Activated B cell treated with CpG ODN at 0.5 μM for 24 hours (primary cell): Measurements from ENCODE around the gene NOP9. TPM values are rescaled to one million over a fixed set of nuclear protein-coding genes. Genes with fewer than 3 reads are reported as not detected.
A peak's percentile ranks its signal among the peaks of the same experiment; 100 is the strongest.

ENCODE experiments used
- ATAC-seq: fragments of 200-7000 bp; cut with Tn5 transposase; one replicate; pipeline ENCODE4 v1.10.0; 2021; ENCODE audit warnings: low read depth, mild to moderate bottlenecking, moderate library complexity
- CTCF ChIA-PET: fragments of 350-600 bp; sonication (Branson Sonifier 250); formaldehyde crosslinking; loops from one replicate; lab custom pipeline; 2021; ENCODE audit warnings: antibody characterized with exemption; lab: Charles Lee
- POLR2A ChIA-PET: fragments of 350-600 bp; sonication (Branson Sonifier 250); formaldehyde crosslinking; loops from one replicate; lab custom pipeline; 2021; ENCODE audit warnings: antibody characterized with exemption; lab: Charles Lee
- DNase-seq: peaks from one replicate; pipeline ENCODE4 v3.0.0; 2022
- H3K27ac Mint-ChIP-seq: one replicate; pipeline ENCODE4 v1.8.0; 2020; ENCODE audit warnings: mixed read lengths
- H3K27me3 Mint-ChIP-seq: one replicate; pipeline ENCODE4 v1.8.0; 2021; ENCODE audit warnings: mixed read lengths
- H3K36me3 Mint-ChIP-seq: one replicate; pipeline ENCODE4 v1.8.0; 2021; ENCODE audit warnings: low read depth, mixed read lengths
- H3K4me1 Mint-ChIP-seq: one replicate; pipeline ENCODE4 v1.8.0; 2021; ENCODE audit warnings: mixed read lengths
- H3K4me3 Mint-ChIP-seq: one replicate; pipeline ENCODE4 v1.8.0; 2020; ENCODE audit warnings: mild to moderate bottlenecking, mixed read lengths
- H3K9me3 Mint-ChIP-seq: one replicate; pipeline ENCODE4 v1.8.0; 2020; ENCODE audit warnings: mixed read lengths
- CTCF ChIP-seq: fragments of 200-600 bp; IDR thresholded peaks from one replicate; pipeline ENCODE4 v1.8.0; 2022; ENCODE audit warnings: antibody characterized with exemption, mild to moderate bottlenecking
- intact Hi-C: fragments of 100-400 bp; cut with micrococcal nuclease; formaldehyde crosslinking; loops from one replicate; pipeline ENCODE4 v1.15.1; 2024
- total RNA-seq: library from RNA; stranded (reverse); gene quantifications from 2 replicates; pipeline ENCODE4 v1.2.3, GENCODE V29; 2022

NOP9 gene
- total RNA-seq, 1 donor from 2014 or later, result 36.4 TPM

GRCh38 chr14:24281636-24282035 is 18.0 kb upstream of the NOP9 start:
- no peak for DNase-seq
- intact Hi-C loops, result no loop called here

GRCh38 chr14:24282736-24283135 is 16.9 kb upstream of the NOP9 start:
- H3K27ac Mint-ChIP-seq, result no peak overlapping the region
- CTCF ChIA-PET, result interaction anchor here (0.8 to 5.4 kb wide), 5 partner anchors 11 to 27 kb away, joined by 3 to 31 read pairs (median 3); partner anchors contain the start of genes CIDEB, LTB4R, LTB4R2 and RABGGTA
- POLR2A ChIA-PET, result interaction anchor here (0.7 to 3.9 kb wide), 5 partner anchors 12 to 148 kb away, joined by 3 to 53 read pairs (median 8); partner anchors contain the start of genes KHNYN, RABGGTA and TINF2
- ATAC-seq (no peak), DNase-seq (no peak)
- no peak overlapping the region for H3K4me3 Mint-ChIP-seq
- no peaks in the 10 kb centered on the region for H3K36me3 Mint-ChIP-seq
- H3K27me3 Mint-ChIP-seq, result no peaks in the 10 kb centered on the region
- intact Hi-C loops, result no loop called here
- peaks cover 52% of the 10 kb centered on the region for H3K4me1 Mint-ChIP-seq
- H3K9me3 Mint-ChIP-seq, result no peaks in the 10 kb centered on the region
- no peak for TF ChIP-seq CTCF

More at GRCh38 chr14:24281636-24282035, 18.0 kb upstream of the NOP9 start:
- Mint-ChIP-seq H3K27me3 (no peaks in the 10 kb centered on the region), H3K27ac (peak overlapping the region; percentile 78), H3K4me3 (peak overlapping the region; percentile 28), H3K36me3 (no peaks in the 10 kb centered on the region), H3K4me1 (peaks cover 60% of the 10 kb centered on the region), H3K9me3 (no peaks in the 10 kb centered on the region)
- TF ChIP-seq CTCF, result no peak
- ChIA-PET CTCF (interaction anchor here (1.4 to 5.4 kb wide), 4 partner anchors 10 to 52 kb away, joined by 3 to 31 read pairs (median 5); partner anchors contain the start of genes CIDEB, LTB4R, LTB4R2 and RABGGTA), POLR2A (interaction anchor here (0.7 to 5.0 kb wide), 6 partner anchors 9 to 149 kb away, joined by 3 to 80 read pairs (median 30); partner anchors contain the start of genes KHNYN, MDP1, RABGGTA and TINF2)
- no peak for ATAC-seq

- intact Hi-C loops, result no loop called here
Measured at GRCh38 chr14:24283796-24284460, 15.7 kb upstream of the NOP9 start.

GRCh38 chr14:24284501-24285035 is 15.1 kb upstream of the NOP9 start:
- Mint-ChIP-seq H3K9me3 (no peaks in the 10 kb centered on the region), H3K4me1 (peaks cover 43% of the 10 kb centered on the region), H3K27me3 (no peaks in the 10 kb centered on the region), H3K27ac (no peak overlapping the region), H3K4me3 (no peak overlapping the region), H3K36me3 (peaks cover 6% of the 10 kb centered on the region)
- CTCF ChIA-PET, result no interaction called here
- no peak for TF ChIP-seq CTCF
- ATAC-seq (no peak), DNase-seq (no peak)
- POLR2A ChIA-PET, result interaction anchor here (2.3 kb wide), 1 partner anchor 42 kb away, joined by 8 read pairs; the partner anchor contains the start of gene TINF2
- intact Hi-C loops, result no loop called here

More at GRCh38 chr14:24283796-24284460, 15.7 kb upstream of the NOP9 start:
- Mint-ChIP-seq H3K27ac (no peak overlapping the region), H3K4me1 (peaks cover 44% of the 10 kb centered on the region), H3K9me3 (no peaks in the 10 kb centered on the region), H3K4me3 (no peak overlapping the region), H3K36me3 (peaks cover 2% of the 10 kb centered on the region), H3K27me3 (no peaks in the 10 kb centered on the region)
- no peak for DNase-seq
- POLR2A ChIA-PET, result interaction anchor here (2.3 kb wide), 1 partner anchor 41 kb away, joined by 8 read pairs; the partner anchor contains the start of gene TINF2
- ATAC-seq, result no peak
- no peak for TF ChIP-seq CTCF
- CTCF ChIA-PET, result interaction anchor here (0.9 to 5.4 kb wide), 2 partner anchors 12 to 25 kb away, joined by 3 to 31 read pairs; partner anchors contain the start of genes CIDEB, LTB4R, LTB4R2 and RABGGTA

- intact Hi-C loops, result no loop called here
- Mint-ChIP-seq H3K4me1 (peaks cover 43% of the 10 kb centered on the region), H3K36me3 (peaks cover 13% of the 10 kb centered on the region), H3K27ac (no peak overlapping the region), H3K27me3 (no peaks in the 10 kb centered on the region), H3K4me3 (no peak overlapping the region), H3K9me3 (no peaks in the 10 kb centered on the region)
- CTCF ChIA-PET, result no interaction called here
- DNase-seq, result no peak
- ATAC-seq, result no peak
- POLR2A ChIA-PET, result interaction anchor here (0.7 to 0.9 kb wide), 2 partner anchors 43 to 146 kb away, joined by 3 to 4 read pairs; partner anchors contain the start of gene TINF2
- no peak for TF ChIP-seq CTCF
Measured at GRCh38 chr14:24285351-24285750, 14.3 kb upstream of the NOP9 start.
